Lung (tissue), 16 donors: ENCODE results near the gene TCEANC2. TPM values are rescaled to one million over a fixed set of nuclear protein-coding genes. Genes with fewer than 3 reads are reported as not detected.
"Not testable (repeated sequence)": the region's sequence is repeated elsewhere in the genome, so short reads cannot be mapped to it uniquely, and the experiment has no call there.

Experiments used
- ATAC-seq: fragments of 200-7000 bp; cut with Tn5 transposase; one replicate; pipeline ENCODE4 v1.9.1; 2020; ENCODE audit warnings: moderate number of reproducible peaks; ENCODE audit not compliant: insufficient read depth, low FRiP score
- DNase-seq, 3 donors: peaks; one replicate each; pipeline ENCODE4 v3.0.0-alpha.2; 2013 to 2017
- H3K27ac ChIP-seq, 2 donors: one replicate each; pipeline ENCODE4 v1.5.1; 2013; ENCODE audit warnings: mild to moderate bottlenecking in 2 of 2, moderate library complexity in 2 of 2, control low read depth in 1 of 2, inconsistent platforms in 1 of 2, low read depth in 1 of 2, low read length in 1 of 2
- H3K27me3 ChIP-seq, 3 donors: one replicate each; pipeline ENCODE4 v1.5.1; 2013; ENCODE audit warnings: low read length in 2 of 3; ENCODE audit not compliant: control insufficient read depth in 3 of 3, insufficient read depth in 3 of 3
- H3K36me3 ChIP-seq, 4 donors: one replicate each; pipeline ENCODE4 v1.5.1; 2013; ENCODE audit warnings: low read length in 4 of 4, mild to moderate bottlenecking in 1 of 4, moderate library complexity in 1 of 4; ENCODE audit not compliant: control insufficient read depth in 4 of 4, insufficient read depth in 4 of 4
- H3K4me1 ChIP-seq, 5 donors: one replicate each; pipeline ENCODE4 v1.5.1; 2013; ENCODE audit warnings: low read length in 5 of 5, mild to moderate bottlenecking in 2 of 5, moderate library complexity in 1 of 5; ENCODE audit not compliant: control insufficient read depth in 5 of 5, insufficient read depth in 5 of 5
- H3K4me3 ChIP-seq: one replicate; pipeline ENCODE4 v1.5.1; 2013; ENCODE audit warnings: mild to moderate bottlenecking, control low read depth, moderate library complexity
- H3K9ac ChIP-seq, 2 donors: one replicate each; pipeline ENCODE4 v1.5.1; 2013; ENCODE audit warnings: low read length in 2 of 2, control low read depth in 1 of 2; ENCODE audit not compliant: insufficient read depth in 1 of 2
- H3K9me3 ChIP-seq, 4 donors: one replicate each; pipeline ENCODE4 v1.5.1; 2013; ENCODE audit warnings: low read length in 3 of 4, mild to moderate bottlenecking in 1 of 4, moderate library complexity in 1 of 4; ENCODE audit not compliant: control insufficient read depth in 4 of 4, insufficient read depth in 3 of 4
- WGBS, 2 donors: extraction: QIAGEN DNeasy Blood & Tissue Kit; methylation state at CpG; one replicate each; pipeline ENCODE4 v1.1.7; 2013; 5-methylcytosine and 5-hydroxymethylcytosine counted together
- long read RNA-seq, 5 donors: transcript quantifications; one replicate each; lab custom pipeline, GENCODE V29; 2026
- polyA plus RNA-seq, 2 donors: library from polyadenylated mRNA; stranded (reverse); fragments of 200-250 nt; gene quantifications; one replicate each; pipeline ENCODE4 v1.2.1, GENCODE V29; 2013
- total RNA-seq, 2 donors: library from RNA; depleted of rRNA in 1 of 2; stranded (reverse); fragments of >200 nt in 1 of 2; gene quantifications; one replicate each; pipeline ENCODE4 v1.2.1, GENCODE V29; 2014 to 2021
- TF ChIP-seq, protein P1 (sequence below): IDR thresholded peaks from 2 replicates; pipeline ENCODE4 v1.5.1; 2012; ENCODE audit warnings: mild to moderate bottlenecking; ENCODE audit errors: control extremely low read depth, extremely low read depth
- donor health status: control.
- donor health status: control.
- donor health status: Bipolar disorder and iron deficiency.
- donor health status: healthy.
- donor health status: DM: yes; HTN: yes; CAD: no.

TCEANC2 gene
- total RNA-seq (1 to 10 TPM; 4.6 to 5.3 TPM), polyA plus RNA-seq (1 to 10 TPM; 1.7 to 2.7 TPM)
- long read RNA-seq, donor 1, full-length matches to known transcripts, result 23 of 33 reads
- long read RNA-seq, donor 1, partial matches to known transcripts, result 10 of 33 reads
- long read RNA-seq, donor 1, other reads (novel, unspliced or antisense), result 0 of 33 reads
- long read RNA-seq, donor 2, full-length matches to known transcripts, result 6 of 6 reads
- long read RNA-seq, donor 2, partial matches to known transcripts, result 0 of 6 reads
- long read RNA-seq, donor 2, other reads (novel, unspliced or antisense), result 0 of 6 reads
- long read RNA-seq, donor 3, full-length matches to known transcripts, result 9 of 9 reads
- long read RNA-seq, donor 3, partial matches to known transcripts, result 0 of 9 reads
- long read RNA-seq, donor 3, other reads (novel, unspliced or antisense), result 0 of 9 reads
- long read RNA-seq, donor 4, result 0 reads
- long read RNA-seq, donor 5, full-length matches to known transcripts, result 17 of 17 reads
- long read RNA-seq, donor 5, partial matches to known transcripts, result 0 of 17 reads
- long read RNA-seq, donor 5, other reads (novel, unspliced or antisense), result 0 of 17 reads

GRCh38 chr1:54052934-54053744, at the start of gene TCEANC2, which contains the start of gene TMEM59:
TCEANC2 (plus strand) TSS chr1:54053608; CDS start chr1:54054423, 815 bp downstream.
TMEM59 (minus strand) TSS chr1:54053204; CDS start chr1:54053188, 16 bp downstream.
- DNase-seq (peak; percentile 99 to 100 (median 100)), ATAC-seq (peak; percentile 96)
- Histone ChIP-seq H3K4me3 (peak within 1 kb of the TSS; percentile 89), H3K9me3 (no peaks in the 10 kb centered on the region), H3K27me3 (no peaks in the 10 kb centered on the region), H3K4me1 (peaks cover 0 to 21% (median 12%) of the 10 kb centered on the region in 5 donors), H3K36me3 (peaks cover 0 to 6% (median under 1%) of the 10 kb centered on the region in 4 donors), H3K27ac (peak within 1 kb of the TSS; percentile 91 to 97), H3K9ac (peak within 1 kb of the TSS; percentile 94 to 95)
- TF ChIP-seq, protein P1, sequence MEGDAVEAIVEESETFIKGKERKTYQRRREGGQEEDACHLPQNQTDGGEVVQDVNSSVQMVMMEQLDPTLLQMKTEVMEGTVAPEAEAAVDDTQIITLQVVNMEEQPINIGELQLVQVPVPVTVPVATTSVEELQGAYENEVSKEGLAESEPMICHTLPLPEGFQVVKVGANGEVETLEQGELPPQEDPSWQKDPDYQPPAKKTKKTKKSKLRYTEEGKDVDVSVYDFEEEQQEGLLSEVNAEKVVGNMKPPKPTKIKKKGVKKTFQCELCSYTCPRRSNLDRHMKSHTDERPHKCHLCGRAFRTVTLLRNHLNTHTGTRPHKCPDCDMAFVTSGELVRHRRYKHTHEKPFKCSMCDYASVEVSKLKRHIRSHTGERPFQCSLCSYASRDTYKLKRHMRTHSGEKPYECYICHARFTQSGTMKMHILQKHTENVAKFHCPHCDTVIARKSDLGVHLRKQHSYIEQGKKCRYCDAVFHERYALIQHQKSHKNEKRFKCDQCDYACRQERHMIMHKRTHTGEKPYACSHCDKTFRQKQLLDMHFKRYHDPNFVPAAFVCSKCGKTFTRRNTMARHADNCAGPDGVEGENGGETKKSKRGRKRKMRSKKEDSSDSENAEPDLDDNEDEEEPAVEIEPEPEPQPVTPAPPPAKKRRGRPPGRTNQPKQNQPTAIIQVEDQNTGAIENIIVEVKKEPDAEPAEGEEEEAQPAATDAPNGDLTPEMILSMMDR, result no peak
- WGBS, 2 donors, result 0% methylated on average over 55 to 59 of the region's 59 CpGs

GRCh38 chr1:54003750-54004480, 49.5 kb upstream of the TCEANC2 start:
- not testable (repeated sequence) for H3K27ac ChIP-seq, DNase-seq, H3K4me3 ChIP-seq, H3K27me3 ChIP-seq, H3K36me3 ChIP-seq, H3K9ac ChIP-seq, ATAC-seq, H3K9me3 ChIP-seq
- 93 to 95% methylated on average over 19 of the region's 19 CpGs for WGBS, 2 donors
- H3K4me1 ChIP-seq, result peaks cover 0 to 14% (median 0%) of the 10 kb centered on the region in 5 donors

DNA sequence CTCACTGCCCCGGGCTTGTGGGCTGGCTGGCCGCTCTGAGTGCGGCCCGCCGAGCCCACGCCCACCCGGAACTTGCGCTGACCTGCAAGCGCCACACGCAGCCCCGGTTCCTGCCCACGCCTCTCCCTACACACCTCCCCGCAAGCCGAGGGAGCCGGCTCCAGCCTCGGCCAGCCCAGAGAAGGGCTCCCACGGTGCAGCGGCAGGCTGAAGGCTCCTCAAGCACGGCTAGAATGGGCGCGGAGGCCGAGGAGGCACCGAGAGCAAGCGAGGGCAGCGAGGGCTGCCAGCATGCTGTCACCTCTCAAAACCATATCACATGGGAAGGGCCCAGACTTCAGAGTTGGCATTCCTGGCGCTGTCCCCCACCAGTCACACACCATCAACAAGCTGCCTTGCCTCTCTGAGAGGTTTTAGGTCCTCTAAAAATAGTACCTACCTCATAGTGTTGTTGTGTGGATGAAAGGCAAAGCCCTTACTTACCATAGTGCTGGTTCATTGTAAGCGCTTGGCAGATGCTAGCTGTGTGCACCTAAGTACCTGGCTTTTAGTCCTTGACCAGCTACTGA, 48.8 kb upstream of the TCEANC2 start:
- Histone ChIP-seq H3K27me3 (no peaks in the 10 kb centered on the region), H3K36me3 (no peaks in the 10 kb centered on the region), H3K4me1 (peaks cover 0 to 14% (median 0%) of the 10 kb centered on the region in 5 donors), H3K4me3 (no peak overlapping the region), H3K27ac (no peak overlapping the region), H3K9me3 (no peaks in the 10 kb centered on the region), H3K9ac (no peak overlapping the region)
- TF ChIP-seq, protein P1, result no peak
- 98% methylated on average over 27 of the region's 27 CpGs for WGBS, 2 donors
- no peak for ATAC-seq
- DNase-seq, result no peak
